ENCODE results near the gene SNX8.

Gene SNX8

GRCh38 chr7:2259480-2259879, 54.8 kb downstream of the SNX8 start:
- no peak for DNase-seq

GRCh38 chr7:2258661-2259365, 55.4 kb downstream of the SNX8 start:
- DNase-seq = no peak

GRCh38 chr7:2257651-2258050, 56.6 kb downstream of the SNX8 start:
- no peak for DNase-seq

GRCh38 chr7:2257046-2257551, 57.1 kb downstream of the SNX8 start:
- DNase-seq = no peak

GRCh38 chr7:2256306-2257045, 57.8 kb downstream of the SNX8 start:
- no peak for DNase-seq

- DNase-seq = no peak
These were observed 58.8 kb downstream of the SNX8 start for GRCh38 chr7:2255145-2256139.

GRCh38 chr7:2254429-2255144, 59.7 kb downstream of the SNX8 start:
- DNase-seq = no peak

GRCh38 chr7:2253525-2254244, 60.6 kb downstream of the SNX8 start:
- DNase-seq = no peak

GRCh38 chr7:2253021-2253420, 61.2 kb downstream of the SNX8 start:
- no peak for DNase-seq

- no peak for DNase-seq
These were observed 62.1 kb downstream of the SNX8 start for GRCh38 chr7:2251841-2252771.

GRCh38 chr7:2251381-2251780, 62.9 kb downstream of the SNX8 start:
- DNase-seq = no peak

GRCh38 chr7:2249744-2250323, 64.4 kb downstream of the SNX8 start:
- DNase-seq = no peak

- peak; percentile 91 for DNase-seq
These were observed 65.1 kb downstream of the SNX8 start for GRCh38 chr7:2248984-2249694.

- no peak for DNase-seq
These were observed 66.9 kb downstream of the SNX8 start for GRCh38 chr7:2247141-2247995.

GRCh38 chr7:2245883-2246675, 68.2 kb downstream of the SNX8 start:
- DNase-seq = no peak

GRCh38 chr7:2244404-2244995, 69.7 kb downstream of the SNX8 start:
- no peak for DNase-seq

GRCh38 chr7:2243458-2243857, 70.8 kb downstream of the SNX8 start:
- DNase-seq = peak; percentile 69
